Muscle of leg (tissue), 11 donors: ENCODE measurements around the gene TRPM3. TPM values are rescaled to one million over a fixed set of nuclear protein-coding genes. Genes with fewer than 3 reads are reported as not detected.
"Not testable (repeated sequence)": the region's sequence is repeated elsewhere in the genome, so short reads cannot be mapped to it uniquely, and the experiment has no call there.

Experiments
- DNase-seq: peaks from one replicate; pipeline ENCODE4 v3.0.0; 2013
- H3K27ac ChIP-seq: one replicate; pipeline ENCODE4 v1.5.1; 2013; ENCODE audit warnings: mild to moderate bottlenecking, low read length, control low read depth
- H3K27me3 ChIP-seq: one replicate; pipeline ENCODE4 v1.6.1; 2013; ENCODE audit warnings: low read length; ENCODE audit not compliant: control insufficient read depth, insufficient read depth
- H3K36me3 ChIP-seq: one replicate; pipeline ENCODE4 v1.6.1; 2013; ENCODE audit warnings: low read length; ENCODE audit not compliant: control insufficient read depth, insufficient read depth
- H3K4me1 ChIP-seq: one replicate; pipeline ENCODE4 v1.6.1; 2013; ENCODE audit warnings: low read length; ENCODE audit not compliant: control insufficient read depth, insufficient read depth
- H3K4me3 ChIP-seq: one replicate; pipeline ENCODE4 v1.5.1; 2013; ENCODE audit warnings: low read length, control low read depth
- H3K9me3 ChIP-seq: replicated peaks from 2 replicates; pipeline ENCODE4 v1.6.1; 2013; ENCODE audit warnings: low read depth, low read length; ENCODE audit not compliant: control insufficient read depth
- WGBS: methylation state at CpG from one replicate; pipeline ENCODE4 v1.1.5; 2013; ENCODE audit warnings: missing lambda C conversion rate; ENCODE audit not compliant: insufficient coverage; 5-methylcytosine and 5-hydroxymethylcytosine counted together
- polyA plus RNA-seq, 8 donors: library from polyadenylated mRNA; unstranded; fragments of 120-200 nt; gene quantifications; one replicate each; pipeline versions ENCODE4 v1.2.1 to v1.2.3, GENCODE V29; 2013; ENCODE audit warnings: inconsistent platforms in 1 of 8, low replicate concordance in 1 of 8; ENCODE audit not compliant: insufficient read length in 8 of 8, insufficient read depth in 1 of 8
- total RNA-seq: library from RNA; stranded (reverse); fragments of 120-200 nt; gene quantifications from one replicate; pipeline ENCODE4 v1.2.4, GENCODE V29; 2013

Gene TRPM3
- total and polyA plus RNA-seq, 9 donors: 0.14 to 0.66 (median 0.31) TPM

- H3K4me3 ChIP-seq: no peak overlapping the region
- WGBS: no CpG with 5 or more reads among the region's 1 CpG
- H3K9me3 ChIP-seq: no peaks in the 10 kb centered on the region
- no peaks in the 10 kb centered on the region for H3K27me3 ChIP-seq
- H3K36me3 ChIP-seq: no peaks in the 10 kb centered on the region
- H3K4me1 ChIP-seq: no peaks in the 10 kb centered on the region
- no peak overlapping the region for H3K27ac ChIP-seq
- DNase-seq: no peak
Measured at GRCh38 chr9:70675868-70676370, 445.5 kb downstream of the TRPM3 start.

GRCh38 chr9:70673844-70674243, 447.6 kb downstream of the TRPM3 start:
- no peak for DNase-seq
- no peaks in the 10 kb centered on the region for H3K27me3 ChIP-seq
- no peak overlapping the region for H3K27ac ChIP-seq
- H3K9me3 ChIP-seq: no peaks in the 10 kb centered on the region
- WGBS: no CpG with 5 or more reads among the region's 1 CpG
- no peaks in the 10 kb centered on the region for H3K4me1 ChIP-seq
- no peak overlapping the region for H3K4me3 ChIP-seq
- H3K36me3 ChIP-seq: no peaks in the 10 kb centered on the region

GRCh38 chr9:70672161-70672649, 449.2 kb downstream of the TRPM3 start:
- WGBS: no CpG with 5 or more reads among the region's 1 CpG
- H3K27ac ChIP-seq: no peak overlapping the region
- H3K9me3 ChIP-seq: no peaks in the 10 kb centered on the region
- H3K4me3 ChIP-seq: no peak overlapping the region
- H3K27me3 ChIP-seq: no peaks in the 10 kb centered on the region
- no peaks in the 10 kb centered on the region for H3K4me1 ChIP-seq
- H3K36me3 ChIP-seq: no peaks in the 10 kb centered on the region
- peak; percentile 74 for DNase-seq

GRCh38 chr9:70668751-70669150, 452.7 kb downstream of the TRPM3 start:
- Histone ChIP-seq H3K9me3 (no peaks in the 10 kb centered on the region), H3K27me3 (no peaks in the 10 kb centered on the region), H3K27ac (no peak overlapping the region), H3K36me3 (no peaks in the 10 kb centered on the region), H3K4me1 (no peaks in the 10 kb centered on the region), H3K4me3 (no peak overlapping the region)
- DNase-seq: peak; percentile 28
- 51% methylated on average over 3 of the region's 3 CpGs for whole genome bisulfite sequencing

GRCh38 chr9:70658765-70659164, 462.7 kb downstream of the TRPM3 start:
- no peak for DNase-seq
- H3K9me3 ChIP-seq: peaks cover 3% of the 10 kb centered on the region
- no peaks in the 10 kb centered on the region for H3K4me1 ChIP-seq
- H3K27me3 ChIP-seq: no peaks in the 10 kb centered on the region
- no peak overlapping the region for H3K4me3 ChIP-seq
- no peak overlapping the region for H3K27ac ChIP-seq
- no peaks in the 10 kb centered on the region for H3K36me3 ChIP-seq

- WGBS: no CpG with 5 or more reads among the region's 1 CpG
- Histone ChIP-seq H3K4me3 (no peak overlapping the region), H3K36me3 (no peaks in the 10 kb centered on the region), H3K27me3 (no peaks in the 10 kb centered on the region), H3K4me1 (no peaks in the 10 kb centered on the region), H3K27ac (no peak overlapping the region), H3K9me3 (peaks cover 3% of the 10 kb centered on the region)
- peak; percentile 89 for DNase-seq
Measured at GRCh38 chr9:70656281-70656680, 465.1 kb downstream of the TRPM3 start.

- no peak overlapping the region for H3K4me3 ChIP-seq
- no peak overlapping the region for H3K27ac ChIP-seq
- no peak for DNase-seq
- H3K9me3 ChIP-seq: peaks cover 2% of the 10 kb centered on the region
- no peaks in the 10 kb centered on the region for H3K4me1 ChIP-seq
- WGBS: no CpG with 5 or more reads among the region's 1 CpG
- no peaks in the 10 kb centered on the region for H3K27me3 ChIP-seq
- H3K36me3 ChIP-seq: no peaks in the 10 kb centered on the region
Measured at GRCh38 chr9:70654144-70654543, 467.3 kb downstream of the TRPM3 start.

GRCh38 chr9:70644627-70645026, 476.8 kb downstream of the TRPM3 start:
- not testable (repeated sequence) for H3K27ac ChIP-seq, DNase-seq, H3K4me1 ChIP-seq, H3K27me3 ChIP-seq, H3K4me3 ChIP-seq, H3K36me3 ChIP-seq, H3K9me3 ChIP-seq

- H3K36me3 ChIP-seq: no peaks in the 10 kb centered on the region
- H3K9me3 ChIP-seq: no peaks in the 10 kb centered on the region
- H3K27me3 ChIP-seq: no peaks in the 10 kb centered on the region
- WGBS: 68% methylated on average over 4 of the region's 8 CpGs
- H3K4me1 ChIP-seq: no peaks in the 10 kb centered on the region
- H3K27ac ChIP-seq: peak overlapping the region; percentile 60
- H3K4me3 ChIP-seq: no peak overlapping the region
- DNase-seq: peak; percentile 94
Measured at GRCh38 chr9:70642341-70642740, 479.1 kb downstream of the TRPM3 start.

GRCh38 chr9:70641631-70642030, 479.8 kb downstream of the TRPM3 start:
- Histone ChIP-seq H3K4me3 (no peak overlapping the region), H3K36me3 (no peaks in the 10 kb centered on the region), H3K27ac (peak overlapping the region; percentile 60), H3K9me3 (no peaks in the 10 kb centered on the region), H3K27me3 (no peaks in the 10 kb centered on the region), H3K4me1 (no peaks in the 10 kb centered on the region)
- DNase-seq: peak; percentile 93
- WGBS: 0% methylated on average over 1 of the region's 1 CpG

- H3K4me3 ChIP-seq: no peak overlapping the region
- WGBS: 86% methylated on average over 1 of the region's 4 CpGs
- no peaks in the 10 kb centered on the region for H3K4me1 ChIP-seq
- no peaks in the 10 kb centered on the region for H3K9me3 ChIP-seq
- H3K27me3 ChIP-seq: no peaks in the 10 kb centered on the region
- DNase-seq: no peak
- H3K36me3 ChIP-seq: no peaks in the 10 kb centered on the region
- H3K27ac ChIP-seq: no peak overlapping the region
Measured at GRCh38 chr9:70641031-70641430, 480.4 kb downstream of the TRPM3 start.
